H1 (cell line): ENCODE results near the gene DPP10. TPM values are rescaled to one million over a fixed set of nuclear protein-coding genes. Genes with fewer than 3 reads are reported as not detected.

Experiments
- CTCF ChIA-PET: fragments of 300-600 bp; sonication (Branson Sonifier 250); formaldehyde crosslinking; loops from one replicate; lab custom pipeline; 2021; ENCODE audit not compliant: partially characterized antibody; lab: Charles Lee
- POLR2A ChIA-PET: fragments of 300-600 bp; sonication (Branson Sonifier 250); formaldehyde crosslinking; loops from one replicate; lab custom pipeline; 2021; ENCODE audit warnings: inconsistent platforms; ENCODE audit not compliant: partially characterized antibody; lab: Charles Lee
- DNase-seq, 2 experiments: peaks; one replicate each; pipeline versions ENCODE4 v3.0.0 to v3.0.0-alpha.2; 2010 to 2022; ENCODE audit warnings: low spot score in 2 of 2, low read depth in 1 of 2, mixed read lengths in 1 of 2
- FAIRE-seq: peaks from 2 replicates; lab custom pipeline; 2011; peaks lifted over from hg19 to GRCh38; lab: Jason Lieb, UNC
- H2AFZ ChIP-seq: 2 replicates; pipeline ENCODE4 v1.8.1; 2012; ENCODE audit warnings: low read length, inconsistent platforms
- H2AK5ac ChIP-seq: 2 replicates; pipeline ENCODE4 v1.6.1; 2013; ENCODE audit warnings: low read depth, low read length
- H2BK120ac ChIP-seq: replicated peaks from 2 replicates; pipeline ENCODE3; 2013; ENCODE audit warnings: low read depth, low read length, inconsistent platforms
- H2BK12ac ChIP-seq: 2 replicates; pipeline ENCODE4 v1.6.1; 2013; ENCODE audit warnings: low read depth, low read length
- H2BK15ac ChIP-seq: 2 replicates; pipeline ENCODE4 v1.6.1; 2013; ENCODE audit warnings: low read length
- H2BK20ac ChIP-seq: 2 replicates; pipeline ENCODE4 v1.6.1; 2013; ENCODE audit warnings: low read length
- H2BK5ac ChIP-seq: 2 replicates; pipeline ENCODE4 v1.6.1; 2013; ENCODE audit warnings: low read depth, low read length
- H3K14ac ChIP-seq: 2 replicates; pipeline ENCODE4 v1.6.1; 2013; ENCODE audit warnings: inconsistent platforms; ENCODE audit not compliant: insufficient read length
- H3K18ac ChIP-seq: 2 replicates; pipeline ENCODE4 v1.6.1; 2013; ENCODE audit warnings: low read length; ENCODE audit errors: extremely low read depth
- H3K23ac ChIP-seq: 2 replicates; pipeline ENCODE4 v1.6.1; 2013; ENCODE audit warnings: inconsistent platforms; ENCODE audit not compliant: insufficient read length
- H3K23me2 ChIP-seq: 2 replicates; pipeline ENCODE4 v1.6.1; 2013; ENCODE audit warnings: low read depth, low read length
- H3K27ac ChIP-seq: 2 replicates; pipeline ENCODE4 v1.6.1; 2011; ENCODE audit warnings: low read depth, low read length, inconsistent platforms
- H3K27me3 ChIP-seq, 4 experiments: replicated peaks in 1 of 4; 1 replicate in 1 of 4; 2 replicates in 3 of 4; pipeline versions ENCODE4 v1.6.1 to v1.8.1; 2011 to 2013; ENCODE audit warnings: low read length in 3 of 4, mild to moderate bottlenecking in 3 of 4, inconsistent platforms in 2 of 4, mixed read lengths in 2 of 4, moderate library complexity in 1 of 4; ENCODE audit not compliant: control insufficient read depth in 3 of 4, insufficient read depth in 3 of 4; ENCODE audit errors: extremely low read depth in 1 of 4
- H3K36me3 ChIP-seq, 4 experiments: 2 replicates each; pipeline versions ENCODE4 v1.6.1 to v1.8.1; 2011 to 2013; ENCODE audit warnings: mild to moderate bottlenecking in 4 of 4, low read length in 3 of 4, moderate library complexity in 2 of 4, control low read depth in 1 of 4, inconsistent platforms in 1 of 4; ENCODE audit not compliant: insufficient read depth in 4 of 4, control insufficient read depth in 2 of 4
- H3K4ac ChIP-seq: replicated peaks from 2 replicates; pipeline ENCODE3; 2013; ENCODE audit warnings: low read length, low read depth, mixed read lengths, inconsistent platforms; ENCODE audit not compliant: insufficient read length
- H3K4me1 ChIP-seq, 4 experiments: replicated peaks in 1 of 4; 1 replicate in 1 of 4; 2 replicates in 3 of 4; pipeline versions ENCODE4 v1.6.1 to v1.8.1; 2011 to 2013; ENCODE audit warnings: low read length in 3 of 4, inconsistent platforms in 2 of 4, mixed read lengths in 1 of 4; ENCODE audit not compliant: insufficient read depth in 4 of 4, control insufficient read depth in 3 of 4
- H3K4me2 ChIP-seq, 2 experiments: 2 replicates each; pipeline versions ENCODE4 v1.6.1 to v1.8.1; 2011 to 2013; ENCODE audit warnings: low read depth in 2 of 2, low read length in 2 of 2, control low read depth in 1 of 2, inconsistent platforms in 1 of 2, mild to moderate bottlenecking in 1 of 2; ENCODE audit not compliant: insufficient read depth in 1 of 2
- H3K4me3 ChIP-seq, 4 experiments: fragments of 200-600, 300-600 bp in 1 of 4; sonication (generic), shearing (Covaris generic), sonication (Bioruptor Twin) in 1 of 4; 2 replicates each; pipeline versions ENCODE4 v1.5.1 to v1.8.1; 2011 to 2016; ENCODE audit warnings: low read length in 4 of 4, low read depth in 3 of 4, control low read depth in 2 of 4, inconsistent platforms in 2 of 4, mild to moderate bottlenecking in 2 of 4, mixed read lengths in 1 of 4, moderate library complexity in 1 of 4; ENCODE audit not compliant: insufficient read depth in 2 of 4; ENCODE audit errors: extremely low read depth in 1 of 4
- H3K56ac ChIP-seq: replicated peaks from 2 replicates; pipeline ENCODE3; 2013; ENCODE audit warnings: low read depth, mild to moderate bottlenecking, mixed read lengths, low read length, inconsistent platforms; ENCODE audit not compliant: insufficient read length
- H3K79me1 ChIP-seq: 2 replicates; pipeline ENCODE4 v1.6.1; 2013; ENCODE audit warnings: low read depth, low read length, control low read depth
- H3K79me2 ChIP-seq, 2 experiments: 2 replicates each; pipeline versions ENCODE4 v1.6.1 to v1.8.1; 2012 to 2013; ENCODE audit warnings: low read length in 2 of 2, mild to moderate bottlenecking in 2 of 2, inconsistent platforms in 1 of 2; ENCODE audit not compliant: insufficient read depth in 2 of 2, control insufficient read depth in 1 of 2
- H3K9ac ChIP-seq, 4 experiments: replicated peaks in 1 of 4; 1 replicate in 1 of 4; 2 replicates in 3 of 4; pipeline versions ENCODE4 v1.6.1 to v1.8.1; 2011 to 2013; ENCODE audit warnings: low read depth in 3 of 4, low read length in 3 of 4, control low read depth in 2 of 4, mild to moderate bottlenecking in 2 of 4, moderate library complexity in 2 of 4, inconsistent platforms in 1 of 4; ENCODE audit errors: extremely low read depth in 1 of 4
- H3K9me3 ChIP-seq, 2 experiments: 2 replicates each; pipeline versions ENCODE4 v1.6.1 to v1.8.1; 2012 to 2013; ENCODE audit warnings: mild to moderate bottlenecking in 2 of 2, moderate library complexity in 2 of 2, control low read depth in 1 of 2, inconsistent platforms in 1 of 2, low read depth in 1 of 2, low read length in 1 of 2, mixed read lengths in 1 of 2; ENCODE audit not compliant: insufficient read depth in 2 of 2
- H4K20me1 ChIP-seq, 2 experiments: replicated peaks in 1 of 2; 2 replicates each; pipeline versions ENCODE3 to v1.8.1; 2011 to 2013; ENCODE audit warnings: inconsistent platforms in 2 of 2, low read length in 2 of 2, mild to moderate bottlenecking in 1 of 2; ENCODE audit not compliant: insufficient read depth in 2 of 2, control insufficient read depth in 1 of 2
- H4K5ac ChIP-seq: 2 replicates; pipeline ENCODE4 v1.6.1; 2013; ENCODE audit warnings: low read length, low read depth, mixed read lengths, inconsistent platforms; ENCODE audit not compliant: insufficient read length
- H4K8ac ChIP-seq: 2 replicates; pipeline ENCODE4 v1.8.0; 2013; ENCODE audit warnings: mild to moderate bottlenecking, moderate library complexity, low read length, inconsistent platforms; ENCODE audit not compliant: insufficient read depth; ENCODE audit errors: extremely low read depth
- H4K91ac ChIP-seq: replicated peaks from 2 replicates; pipeline ENCODE3; 2013; ENCODE audit warnings: low read length, mixed read lengths, inconsistent platforms; ENCODE audit not compliant: insufficient read length
- CHD1 ChIP-seq: IDR thresholded peaks from 2 replicates; pipeline ENCODE4 v1.6.1; 2012; ENCODE audit warnings: low read depth, low read length, improper control_type of control experiment
- CHD2 ChIP-seq: IDR thresholded peaks from 2 replicates; pipeline ENCODE4 v1.6.1; 2012; ENCODE audit warnings: low read length, improper control_type of control experiment
- EP300 ChIP-seq, 2 experiments: IDR thresholded peaks; 1 replicate in 1 of 2; 2 replicates in 1 of 2; pipeline ENCODE4 v1.6.1; 2011 to 2012; ENCODE audit warnings: low read depth in 2 of 2, low read length in 2 of 2, mild to moderate bottlenecking in 2 of 2, borderline replicate concordance in 1 of 2, inconsistent platforms in 1 of 2, moderate library complexity in 1 of 2
- EZH2 ChIP-seq: fragments of 200-600 bp; sonication (generic); IDR thresholded peaks from 2 replicates; pipeline ENCODE4 v1.7.1; 2012; ENCODE audit warnings: low read depth, mild to moderate bottlenecking, moderate library complexity, low read length, inconsistent platforms; ENCODE audit not compliant: severe bottlenecking
- KDM5A ChIP-seq: fragments of 200-600 bp; IDR thresholded peaks from 2 replicates; pipeline ENCODE4 v1.7.1; 2012; ENCODE audit warnings: mild to moderate bottlenecking, low read length, inconsistent platforms, mixed read lengths
- MAFK ChIP-seq: IDR thresholded peaks from 2 replicates; pipeline ENCODE4 v1.6.1; 2012; ENCODE audit warnings: low read depth, mild to moderate bottlenecking, improper control_type of control experiment, low read length
- MAX ChIP-seq: IDR thresholded peaks from 2 replicates; pipeline ENCODE4 v1.6.1; 2012; ENCODE audit warnings: inconsistent platforms
- PHF8 ChIP-seq: fragments of 200-600 bp; sonication (generic); conservative IDR thresholded peaks from 2 replicates; pipeline ENCODE4 v1.7.1; 2012; ENCODE audit warnings: low read depth, mild to moderate bottlenecking, inconsistent platforms, low read length, moderate library complexity
- RBBP5 ChIP-seq: IDR thresholded peaks from 2 replicates; pipeline ENCODE4 v1.7.1; 2012; ENCODE audit warnings: low read depth, mild to moderate bottlenecking, inconsistent platforms, low read length, moderate library complexity, borderline replicate concordance
- RFX5 ChIP-seq: IDR thresholded peaks from 2 replicates; pipeline ENCODE4 v1.6.1; 2011; ENCODE audit warnings: low read depth, low read length, improper control_type of control experiment, borderline replicate concordance
- SAP30 ChIP-seq: fragments of 300-600 bp; sonication (generic); IDR thresholded peaks from 2 replicates; pipeline ENCODE4 v1.7.1; 2012; ENCODE audit warnings: low read length, moderate library complexity, mild to moderate bottlenecking, inconsistent platforms; ENCODE audit not compliant: insufficient read depth, insufficient replicate concordance
- TAF7 ChIP-seq: optimal IDR thresholded peaks from 2 replicates; pipeline ENCODE3; 2011; ENCODE audit warnings: low read depth, mild to moderate bottlenecking, inconsistent platforms, low read length, moderate library complexity, borderline replicate concordance
- TBP ChIP-seq: IDR thresholded peaks from 2 replicates; pipeline ENCODE4 v1.6.1; 2011; ENCODE audit warnings: low read depth, low read length, improper control_type of control experiment
- WGBS, 2 experiments: shearing (Covaris generic) in 1 of 2; methylation state at CpG; one replicate each; pipeline versions ENCODE4 v1.1.6 to v1.1.7; 2013 to 2015; ENCODE audit warnings: low lambda C conversion rate in 2 of 2, mixed read lengths in 2 of 2, inconsistent platforms in 1 of 2, low coverage in 1 of 2, missing lambda C conversion rate in 1 of 2; ENCODE audit not compliant: insufficient replicate concordance in 2 of 2, insufficient coverage in 1 of 2, insufficient read length in 1 of 2; ENCODE audit errors: extremely low coverage in 1 of 2, missing lambda C conversion rate in 1 of 2; 5-methylcytosine and 5-hydroxymethylcytosine counted together
- polyA plus RNA-seq, 7 experiments: library from polyadenylated mRNA; depleted of rRNA in 3 of 7; stranded (reverse) in 5 of 7; unstranded in 2 of 7; fragments of >200 nt in 5 of 7; fragments of 200-250 nt in 2 of 7; gene quantifications; 1 replicate in 5 of 7; 2 replicates in 1 of 7; 4 replicates in 1 of 7; pipeline versions ENCODE4 v1.2.1 to v1.2.3, GENCODE V29; 2011 to 2013; ENCODE audit warnings: missing spikeins in 2 of 7, mixed read lengths in 2 of 7
- total RNA-seq: library from RNA; stranded (reverse); fragmentation: NEBNext Ultra II Directional; extraction: Animal tissue kit (Norgen Biotek cat#: 25700); gene quantifications from 2 replicates; pipeline ENCODE4 v1.2.1, GENCODE V29; 2021

DPP10 gene
- total and polyA plus RNA-seq, 2 of the 8 experiments (the other 6 are each of a cell fraction or from before 2014, with no cell fraction given) = 3.3 to 7.2 TPM

GRCh38 chr2:114949228-114949804, 506.9 kb downstream of the DPP10 start:
- Histone ChIP-seq H3K23ac (no peak overlapping the region), H2AK5ac (no peak overlapping the region), H3K23me2 (no peaks in the 10 kb centered on the region), H3K79me1 (no peaks in the 10 kb centered on the region), H3K36me3 (no peaks in the 10 kb centered on the region), H2BK15ac (no peak overlapping the region), H3K14ac (no peak overlapping the region), H4K5ac (no peak overlapping the region), H3K9me3 (no peaks in the 10 kb centered on the region), H3K79me2 (no peaks in the 10 kb centered on the region), H2BK120ac (no peak overlapping the region), H2BK12ac (no peak overlapping the region), H3K27ac (no peak overlapping the region), H3K27me3 (no peaks in the 10 kb centered on the region), H4K8ac (no peak overlapping the region), H3K4me1 (no peaks in the 10 kb centered on the region), H3K9ac (no peak overlapping the region), H2AFZ (no peak overlapping the region), H3K4me3 (no peak overlapping the region), H2BK20ac (no peak overlapping the region), H2BK5ac (no peak overlapping the region), H4K91ac (no peak overlapping the region), H3K18ac (no peak overlapping the region), H3K56ac (no peak overlapping the region), H4K20me1 (no peaks in the 10 kb centered on the region), H3K4ac (no peak overlapping the region), H3K4me2 (no peak overlapping the region)
- DNase-seq (no peak), FAIRE-seq (no peak)
- 97% methylated on average over 2 of the region's 2 CpGs; no CpG with 5 or more reads in 1 of the 2 experiments for WGBS, 2 experiments
- POLR2A ChIA-PET = no interaction called here
- CTCF ChIA-PET = no interaction called here
- TF ChIP-seq KDM5A = no peak
- no peak for TF ChIP-seq RBBP5
- no peak for TF ChIP-seq TBP
- TF ChIP-seq EZH2 = no peak
- TF ChIP-seq SAP30 = no peak
- no peak for TF ChIP-seq MAX
- no peak for TF ChIP-seq RFX5
- TF ChIP-seq PHF8 = no peak
- TF ChIP-seq TAF7 = no peak
- TF ChIP-seq EP300 (IDR thresholded peaks at IDR 0.05; ENCODE audit: borderline replicate concordance in 1 of 2, low read depth in 2 of 2, low read length in 2 of 2) = no peak
- no peak for TF ChIP-seq CHD1
- no peak for TF ChIP-seq CHD2
- no peak for TF ChIP-seq MAFK
